SK-N-SH treated with all-trans-retinoic acid at 6 μM for 48 hours (cell line): ENCODE measurements around the gene TMEM192.

Experiments
- ATAC-seq: fragments of 200-7000 bp; cut with Tn5 transposase; 3 replicates; pipeline ENCODE4 v1.9.1; 2020; ENCODE audit warnings: mild to moderate bottlenecking, moderate library complexity
- ARNTL ChIP-seq: fragments of 450-650 bp; formaldehyde crosslinking; IDR thresholded peaks from 2 replicates; pipeline ENCODE4 v1.5.0; 2020; ENCODE audit warnings: low read depth, mild to moderate bottlenecking, moderate library complexity, borderline replicate concordance
- BACH2 ChIP-seq: fragments of 250-450 bp; sonication (Bioruptor Pico); IDR thresholded peaks from 2 replicates; pipeline ENCODE4 v1.9.0; 2021; ENCODE audit warnings: mild to moderate bottlenecking, borderline replicate concordance
- CREB5 ChIP-seq: fragments of 250-450 bp; sonication (Bioruptor Pico); IDR thresholded peaks from 2 replicates; pipeline ENCODE4 v1.5.1; 2020; ENCODE audit warnings: low read depth, mild to moderate bottlenecking, moderate library complexity
- CSDC2 ChIP-seq: fragments of 250-450 bp; sonication (Bioruptor Pico); IDR thresholded peaks from 2 replicates; pipeline ENCODE4 v1.5.0; 2020; ENCODE audit warnings: mild to moderate bottlenecking, moderate library complexity
- CSRNP3 ChIP-seq: fragments of 250-450 bp; sonication (Bioruptor Pico); IDR thresholded peaks from 2 replicates; pipeline ENCODE4 v1.5.1; 2021; ENCODE audit warnings: mild to moderate bottlenecking, moderate library complexity
- ESRRG ChIP-seq: fragments of 250-450 bp; sonication (Bioruptor Pico); IDR thresholded peaks from 2 replicates; pipeline ENCODE4 v1.6.1; 2021; ENCODE audit warnings: mild to moderate bottlenecking
- ISL1 ChIP-seq: fragments of 250-450 bp; sonication (Bioruptor Pico); IDR thresholded peaks from 2 replicates; pipeline ENCODE4 v2.1.2; 2022; ENCODE audit warnings: mild to moderate bottlenecking, moderate library complexity
- OSR1 ChIP-seq: fragments of 250-450 bp; sonication (Bioruptor Pico); IDR thresholded peaks from 2 replicates; pipeline ENCODE4 v1.8.0; 2022; ENCODE audit warnings: moderate library complexity, mild to moderate bottlenecking, inconsistent platforms
- RARB ChIP-seq: fragments of 250-450 bp; sonication (Bioruptor Pico); IDR thresholded peaks from 2 replicates; pipeline ENCODE4 v1.8.0; 2021; ENCODE audit warnings: mild to moderate bottlenecking, moderate library complexity
- SNAI2 ChIP-seq: fragments of 250-450 bp; sonication (Bioruptor Pico); IDR thresholded peaks from 2 replicates; pipeline ENCODE4 v1.5.0; 2020; ENCODE audit warnings: mild to moderate bottlenecking, moderate library complexity
- TCF4 ChIP-seq: fragments of 250-450 bp; sonication (Bioruptor Pico); IDR thresholded peaks from 2 replicates; pipeline ENCODE4 v1.8.0; 2021; ENCODE audit warnings: mild to moderate bottlenecking, moderate library complexity, borderline replicate concordance
- TSHZ2 ChIP-seq: fragments of 250-450 bp; sonication (Bioruptor Pico); IDR thresholded peaks from 2 replicates; pipeline ENCODE4 v1.5.0; 2020; ENCODE audit warnings: mild to moderate bottlenecking, moderate library complexity
- ZC3H10 ChIP-seq: fragments of 250-450 bp; sonication (Bioruptor Pico); IDR thresholded peaks from 2 replicates; pipeline ENCODE4 v1.5.1; 2021; ENCODE audit warnings: mild to moderate bottlenecking, moderate library complexity
- ZFP3 ChIP-seq: fragments of 250-450 bp; sonication (Bioruptor Pico); IDR thresholded peaks from 2 replicates; pipeline ENCODE4 v1.5.0; 2020; ENCODE audit warnings: mild to moderate bottlenecking, moderate library complexity
- ZFP30 ChIP-seq: fragments of 450-650 bp; formaldehyde crosslinking; IDR thresholded peaks from 2 replicates; pipeline ENCODE4 v1.5.0; 2022; ENCODE audit warnings: mild to moderate bottlenecking, moderate library complexity
- ZNF565 ChIP-seq: fragments of 450-650 bp; formaldehyde crosslinking; conservative IDR thresholded peaks from 2 replicates; pipeline ENCODE4 v1.5.0; 2020; ENCODE audit warnings: low read depth, mild to moderate bottlenecking, moderate library complexity
- ZNF70 ChIP-seq: fragments of 450-650 bp; formaldehyde crosslinking; IDR thresholded peaks from 2 replicates; pipeline ENCODE4 v1.5.0; 2020; ENCODE audit warnings: mild to moderate bottlenecking, moderate library complexity
- ZNF8 ChIP-seq: fragments of 450-650 bp; formaldehyde crosslinking; IDR thresholded peaks from 2 replicates; pipeline ENCODE4 v1.5.0; 2020; ENCODE audit warnings: mild to moderate bottlenecking, moderate library complexity
- TF ChIP-seq, protein P1 (sequence below): fragments of 250-450 bp; sonication (Bioruptor Pico); IDR thresholded peaks from 2 replicates; pipeline ENCODE4 v1.8.0; 2020; ENCODE audit warnings: mild to moderate bottlenecking, moderate library complexity, borderline replicate concordance
- TF ChIP-seq, protein P2 (sequence below): fragments of 250-450 bp; sonication (Bioruptor Pico); IDR thresholded peaks from 2 replicates; pipeline ENCODE4 v1.8.0; 2021; ENCODE audit warnings: low read depth, mild to moderate bottlenecking, moderate library complexity, borderline replicate concordance

The TMEM192 gene

GRCh38 chr4:165138843-165139242, 26.2 kb upstream of the TMEM192 start:
- no peak for TF ChIP-seq ARNTL
- TF ChIP-seq ESRRG (CRISPR knock-in tag), result no peak
- no peak for TF ChIP-seq ZFP3 (CRISPR knock-in tag)
- no peak for TF ChIP-seq RARB (CRISPR knock-in tag)
- TF ChIP-seq, protein P1, sequence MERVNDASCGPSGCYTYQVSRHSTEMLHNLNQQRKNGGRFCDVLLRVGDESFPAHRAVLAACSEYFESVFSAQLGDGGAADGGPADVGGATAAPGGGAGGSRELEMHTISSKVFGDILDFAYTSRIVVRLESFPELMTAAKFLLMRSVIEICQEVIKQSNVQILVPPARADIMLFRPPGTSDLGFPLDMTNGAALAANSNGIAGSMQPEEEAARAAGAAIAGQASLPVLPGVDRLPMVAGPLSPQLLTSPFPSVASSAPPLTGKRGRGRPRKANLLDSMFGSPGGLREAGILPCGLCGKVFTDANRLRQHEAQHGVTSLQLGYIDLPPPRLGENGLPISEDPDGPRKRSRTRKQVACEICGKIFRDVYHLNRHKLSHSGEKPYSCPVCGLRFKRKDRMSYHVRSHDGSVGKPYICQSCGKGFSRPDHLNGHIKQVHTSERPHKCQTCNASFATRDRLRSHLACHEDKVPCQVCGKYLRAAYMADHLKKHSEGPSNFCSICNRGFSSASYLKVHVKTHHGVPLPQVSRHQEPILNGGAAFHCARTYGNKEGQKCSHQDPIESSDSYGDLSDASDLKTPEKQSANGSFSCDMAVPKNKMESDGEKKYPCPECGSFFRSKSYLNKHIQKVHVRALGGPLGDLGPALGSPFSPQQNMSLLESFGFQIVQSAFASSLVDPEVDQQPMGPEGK (CRISPR knock-in tag), result no peak
- TF ChIP-seq ZFP30 (CRISPR knock-in tag), result no peak
- TF ChIP-seq ZNF8 (CRISPR knock-in tag), result no peak
- TF ChIP-seq ZC3H10 (CRISPR knock-in tag), result no peak
- no peak for TF ChIP-seq SNAI2 (CRISPR knock-in tag)
- TF ChIP-seq OSR1 (CRISPR knock-in tag), result no peak
- TF ChIP-seq ZNF70 (CRISPR knock-in tag), result no peak
- TF ChIP-seq, all 23 proteins: peak for 0
- ATAC-seq, result no peak

DNA sequence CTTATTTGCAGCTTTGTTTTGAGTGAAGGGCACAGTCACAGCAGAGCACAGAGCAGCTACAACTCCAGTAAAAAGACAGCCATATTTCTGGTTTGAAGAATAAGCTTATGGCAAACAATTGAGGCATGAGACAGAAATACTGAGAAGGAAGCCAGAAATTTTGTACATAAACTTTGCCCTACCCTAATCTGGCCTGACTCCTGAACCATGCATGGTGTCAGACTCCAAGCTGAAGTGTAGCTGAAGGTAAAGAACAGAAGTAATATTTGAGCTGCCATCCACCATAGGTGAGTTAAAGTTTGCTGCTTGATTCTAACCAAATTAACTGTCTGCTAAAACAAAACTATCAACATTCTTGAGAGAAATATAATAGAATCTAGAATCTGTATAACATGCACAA, 24.5 kb upstream of the TMEM192 start:
- TF ChIP-seq ARNTL (no peak), ZNF8 (CRISPR knock-in tag) (no peak), TSHZ2 (CRISPR knock-in tag) (no peak), BACH2 (CRISPR knock-in tag) (no peak)
- no peak for ATAC-seq

DNA sequence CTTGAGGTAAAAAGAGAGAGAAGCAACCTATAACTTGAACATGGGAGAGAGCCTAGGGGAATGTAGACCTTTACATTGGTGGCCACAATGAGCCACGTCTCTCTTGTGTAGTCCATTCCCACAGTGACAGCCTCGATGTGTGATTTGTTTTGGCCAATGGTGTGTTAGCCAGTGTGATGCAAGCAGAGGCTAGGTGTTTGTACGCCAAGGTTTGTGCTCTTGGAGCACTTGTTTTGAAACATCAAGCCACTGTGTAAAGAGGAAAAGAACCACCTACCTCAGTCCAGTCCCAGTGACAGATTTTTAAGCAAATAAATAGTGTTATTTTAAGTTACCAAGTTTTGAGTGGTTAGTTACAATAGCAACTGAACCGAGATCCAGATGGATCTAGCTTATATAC, 23.9 kb upstream of the TMEM192 start:
- ATAC-seq, result no peak

GRCh38 chr4:165133150-165133549, 20.5 kb upstream of the TMEM192 start:
- TF ChIP-seq, protein P2, sequence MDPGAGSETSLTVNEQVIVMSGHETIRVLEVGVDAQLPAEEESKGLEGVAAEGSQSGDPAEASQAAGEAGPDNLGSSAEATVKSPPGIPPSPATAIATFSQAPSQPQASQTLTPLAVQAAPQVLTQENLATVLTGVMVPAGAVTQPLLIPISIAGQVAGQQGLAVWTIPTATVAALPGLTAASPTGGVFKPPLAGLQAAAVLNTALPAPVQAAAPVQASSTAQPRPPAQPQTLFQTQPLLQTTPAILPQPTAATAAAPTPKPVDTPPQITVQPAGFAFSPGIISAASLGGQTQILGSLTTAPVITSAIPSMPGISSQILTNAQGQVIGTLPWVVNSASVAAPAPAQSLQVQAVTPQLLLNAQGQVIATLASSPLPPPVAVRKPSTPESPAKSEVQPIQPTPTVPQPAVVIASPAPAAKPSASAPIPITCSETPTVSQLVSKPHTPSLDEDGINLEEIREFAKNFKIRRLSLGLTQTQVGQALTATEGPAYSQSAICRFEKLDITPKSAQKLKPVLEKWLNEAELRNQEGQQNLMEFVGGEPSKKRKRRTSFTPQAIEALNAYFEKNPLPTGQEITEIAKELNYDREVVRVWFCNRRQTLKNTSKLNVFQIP (CRISPR knock-in tag), result no peak
- TF ChIP-seq ZNF565 (CRISPR knock-in tag) (no peak), ZNF70 (CRISPR knock-in tag) (no peak), SNAI2 (CRISPR knock-in tag) (no peak), ISL1 (no peak), CREB5 (CRISPR knock-in tag) (no peak), CSRNP3 (no peak), BACH2 (CRISPR knock-in tag) (no peak), ARNTL (no peak), ZFP30 (CRISPR knock-in tag) (no peak), CSDC2 (no peak), ESRRG (CRISPR knock-in tag) (no peak), ZNF8 (CRISPR knock-in tag) (no peak)
- TF ChIP-seq, protein P1 (CRISPR knock-in tag), result no peak
- no peak for ATAC-seq

More for the DNA sequence above, 23.9 kb upstream of the TMEM192 start:
- no peak for TF ChIP-seq TCF4 (CRISPR knock-in tag)
- no peak for TF ChIP-seq ZC3H10 (CRISPR knock-in tag)
- TF ChIP-seq, all 23 proteins: peak for 0
